ENCODE results near the gene VAMP5. TPM values are rescaled to one million over a fixed set of nuclear protein-coding genes. Genes with fewer than 3 reads are reported as not detected.

Gene VAMP5
- 0.24 to 0.55 TPM in 2 of 5 replicates, not detected in the others for total RNA-seq (2022; extraction: Qiagen RNA extraction)

GRCh38 chr2:85584354-85584856, at the start of gene VAMP5:
Gene VAMP5, plus strand, starts transcription at chr2:85584431. Its CDS starts 60 bp downstream, at chr2:85584491.

GRCh38 chr2:85538507-85539360, 45.5 kb upstream of the VAMP5 start, which contains the start of gene MAT2A:
Gene MAT2A, plus strand, starts transcription at chr2:85539168. Its CDS starts 120 bp downstream, at chr2:85539288.

GRCh38 chr2:85561280-85562212, 22.7 kb upstream of the VAMP5 start, which contains the start of gene GGCX:
Gene GGCX, minus strand, starts transcription at chr2:85561493. Its CDS starts 65 bp downstream, at chr2:85561428.

GRCh38 chr2:85577386-85578242, 6.6 kb upstream of the VAMP5 start, which contains the start of gene VAMP8:
Gene VAMP8, plus strand, starts transcription at chr2:85577586. Its CDS starts 61 bp downstream, at chr2:85577647.

GRCh38 chr2:85595301-85596025, 11.2 kb downstream of the VAMP5 start, which contains the start of gene RNF181:
Gene RNF181, plus strand, starts transcription at chr2:85595745. Its CDS starts 19 bp downstream, at chr2:85595764.

GRCh38 chr2:85602476-85603234, 18.4 kb downstream of the VAMP5 start, which contains the start of gene TMEM150A:
Gene TMEM150A, minus strand, starts transcription at chr2:85602698. Its CDS starts 750 bp downstream, at chr2:85601948.

GRCh38 chr2:85611705-85612587, 27.7 kb downstream of the VAMP5 start, which contains the start of gene C2orf68:
Gene C2orf68, minus strand, starts transcription at chr2:85612066. Its CDS starts 82 bp downstream, at chr2:85611984.

Other genes starting within 250 kb of the VAMP5 start
- gene RETSAT, start 229.9 kb upstream of the VAMP5 start, total RNA-seq (2022; extraction: Qiagen RNA extraction), result 49.0 to 54.9 TPM (median 52.0 TPM) in 5 replicates
- 10.8 to 14.5 TPM (median 12.7 TPM) in 5 replicates for gene ELMOD3, start 229.7 kb upstream of the VAMP5 start, total RNA-seq (2022; extraction: Qiagen RNA extraction)
- 81.9 to 122 TPM (median 101 TPM) in 5 replicates for gene CAPG, start 174.1 kb upstream of the VAMP5 start, total RNA-seq (2022; extraction: Qiagen RNA extraction)
- gene SH2D6, start 165.7 kb upstream of the VAMP5 start, total RNA-seq (2022; extraction: Qiagen RNA extraction), result 0.50 to 1.1 TPM (median 0.87 TPM) in 5 replicates
- gene MAT2A, start 45.3 kb upstream of the VAMP5 start, total RNA-seq (2022; extraction: Qiagen RNA extraction), result 461 to 486 TPM (median 479 TPM) in 5 replicates
- gene GGCX, start 22.9 kb upstream of the VAMP5 start, total RNA-seq (2022; extraction: Qiagen RNA extraction), result 36.1 to 46.7 TPM (median 44.7 TPM) in 5 replicates
- 15.2 to 18.7 TPM (median 16.4 TPM) in 5 replicates for gene VAMP8, start 6.8 kb upstream of the VAMP5 start, total RNA-seq (2022; extraction: Qiagen RNA extraction)
- 186 to 198 TPM (median 192 TPM) in 5 replicates for gene RNF181, start 11.3 kb downstream of the VAMP5 start, total RNA-seq (2022; extraction: Qiagen RNA extraction)
- 10.8 to 14.2 TPM (median 13.8 TPM) in 5 replicates for gene TMEM150A, start 18.3 kb downstream of the VAMP5 start, total RNA-seq (2022; extraction: Qiagen RNA extraction)
- gene C2orf68, start 27.6 kb downstream of the VAMP5 start, total RNA-seq (2022; extraction: Qiagen RNA extraction), result 20.2 to 29.3 TPM (median 28.1 TPM) in 5 replicates
- 66.6 to 75.7 TPM (median 70.2 TPM) in 5 replicates for gene USP39, start 31.8 kb downstream of the VAMP5 start, total RNA-seq (2022; extraction: Qiagen RNA extraction)
- gene SFTPB, start 83.8 kb downstream of the VAMP5 start, total RNA-seq (2022; extraction: Qiagen RNA extraction), result 0.10 to 0.24 TPM (median 0.13 TPM) in 5 replicates
- gene GNLY, start 109.9 kb downstream of the VAMP5 start, total RNA-seq (2022; extraction: Qiagen RNA extraction), result 0.08 TPM in 1 of 5 replicates, not detected in the others
- 5.3 to 10.6 TPM (median 8.1 TPM) in 5 replicates for gene ATOH8, start 169.6 kb downstream of the VAMP5 start, total RNA-seq (2022; extraction: Qiagen RNA extraction)

Measured in A549 treated with CORT108297 at 1 μM for 4 hours (cell line).